ENCODE data around the gene GSTT4.
"Not testable (repeated sequence)": the region's sequence is repeated elsewhere in the genome, so short reads cannot be mapped to it uniquely, and the experiment has no call there.

GRCh38 chr22:23974345-23974744 is 30.9 kb downstream of the GSTT4 start, which contains the start of gene DDT:
- TF ChIP-seq TP53 (CRISPR knock-in tag; IDR thresholded peaks at IDR 0.05); CTCF (IDR thresholded peaks at IDR 0.05); E2F6 (IDR thresholded peaks at IDR 0.05; ENCODE audit: borderline replicate concordance, low read depth): not testable (repeated sequence)

Measured in A549 (cell line).